HFF-Myc (cell line): ENCODE results near the gene SIKE1.
"Not testable (repeated sequence)": the region's sequence is repeated elsewhere in the genome, so short reads cannot be mapped to it uniquely, and the experiment has no call there.

Source experiments
- DNase-seq: peaks from one replicate; pipeline ENCODE4 v3.0.0-alpha.2; 2011; ENCODE audit warnings: low read depth; ENCODE audit errors: extremely low read depth
- H3K4me3 ChIP-seq: replicated peaks from 2 replicates; pipeline ENCODE4 v1.5.1; 2011; ENCODE audit warnings: low read depth, mild to moderate bottlenecking, control low read depth, low read length
- TF ChIP-seq, protein P1 (sequence below): IDR thresholded peaks from 2 replicates; pipeline ENCODE4 v1.5.1; 2012; ENCODE audit warnings: mild to moderate bottlenecking, low read depth, low read length, control low read depth; ENCODE audit errors: missing control alignments

SIKE1 gene

DNA sequence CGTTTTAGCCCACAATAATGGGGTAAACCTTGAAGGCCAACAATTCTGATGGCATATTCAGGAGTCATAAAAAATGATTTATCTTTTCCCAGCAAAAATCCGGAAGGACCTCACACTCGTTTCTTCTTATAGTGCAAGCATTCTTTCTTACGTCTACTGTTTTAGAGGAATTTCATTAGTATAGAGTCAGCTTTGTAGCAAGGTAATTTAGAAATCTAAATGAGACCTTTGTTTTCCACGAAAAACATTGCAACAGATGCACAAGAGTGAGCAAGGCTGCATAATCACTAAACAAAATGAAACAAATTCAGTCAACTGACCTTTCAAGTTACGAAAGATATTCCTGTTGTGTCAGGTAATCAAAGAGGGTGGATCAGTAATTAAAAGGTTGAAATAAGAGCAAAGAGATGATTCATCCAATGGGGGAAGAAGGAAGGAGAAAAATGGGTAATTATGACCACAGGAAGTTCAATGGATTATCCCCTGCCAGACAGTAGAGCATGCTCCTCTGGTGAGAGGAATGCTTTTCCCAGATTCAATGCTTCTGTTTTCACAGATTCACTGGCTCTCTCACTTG lies 22.1 kb downstream of the SIKE1 start:
- H3K4me3 ChIP-seq, result peak overlapping the region; percentile 98
- peak; percentile 6 for DNase-seq
- TF ChIP-seq, protein P1, sequence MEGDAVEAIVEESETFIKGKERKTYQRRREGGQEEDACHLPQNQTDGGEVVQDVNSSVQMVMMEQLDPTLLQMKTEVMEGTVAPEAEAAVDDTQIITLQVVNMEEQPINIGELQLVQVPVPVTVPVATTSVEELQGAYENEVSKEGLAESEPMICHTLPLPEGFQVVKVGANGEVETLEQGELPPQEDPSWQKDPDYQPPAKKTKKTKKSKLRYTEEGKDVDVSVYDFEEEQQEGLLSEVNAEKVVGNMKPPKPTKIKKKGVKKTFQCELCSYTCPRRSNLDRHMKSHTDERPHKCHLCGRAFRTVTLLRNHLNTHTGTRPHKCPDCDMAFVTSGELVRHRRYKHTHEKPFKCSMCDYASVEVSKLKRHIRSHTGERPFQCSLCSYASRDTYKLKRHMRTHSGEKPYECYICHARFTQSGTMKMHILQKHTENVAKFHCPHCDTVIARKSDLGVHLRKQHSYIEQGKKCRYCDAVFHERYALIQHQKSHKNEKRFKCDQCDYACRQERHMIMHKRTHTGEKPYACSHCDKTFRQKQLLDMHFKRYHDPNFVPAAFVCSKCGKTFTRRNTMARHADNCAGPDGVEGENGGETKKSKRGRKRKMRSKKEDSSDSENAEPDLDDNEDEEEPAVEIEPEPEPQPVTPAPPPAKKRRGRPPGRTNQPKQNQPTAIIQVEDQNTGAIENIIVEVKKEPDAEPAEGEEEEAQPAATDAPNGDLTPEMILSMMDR, result no peak

DNA sequence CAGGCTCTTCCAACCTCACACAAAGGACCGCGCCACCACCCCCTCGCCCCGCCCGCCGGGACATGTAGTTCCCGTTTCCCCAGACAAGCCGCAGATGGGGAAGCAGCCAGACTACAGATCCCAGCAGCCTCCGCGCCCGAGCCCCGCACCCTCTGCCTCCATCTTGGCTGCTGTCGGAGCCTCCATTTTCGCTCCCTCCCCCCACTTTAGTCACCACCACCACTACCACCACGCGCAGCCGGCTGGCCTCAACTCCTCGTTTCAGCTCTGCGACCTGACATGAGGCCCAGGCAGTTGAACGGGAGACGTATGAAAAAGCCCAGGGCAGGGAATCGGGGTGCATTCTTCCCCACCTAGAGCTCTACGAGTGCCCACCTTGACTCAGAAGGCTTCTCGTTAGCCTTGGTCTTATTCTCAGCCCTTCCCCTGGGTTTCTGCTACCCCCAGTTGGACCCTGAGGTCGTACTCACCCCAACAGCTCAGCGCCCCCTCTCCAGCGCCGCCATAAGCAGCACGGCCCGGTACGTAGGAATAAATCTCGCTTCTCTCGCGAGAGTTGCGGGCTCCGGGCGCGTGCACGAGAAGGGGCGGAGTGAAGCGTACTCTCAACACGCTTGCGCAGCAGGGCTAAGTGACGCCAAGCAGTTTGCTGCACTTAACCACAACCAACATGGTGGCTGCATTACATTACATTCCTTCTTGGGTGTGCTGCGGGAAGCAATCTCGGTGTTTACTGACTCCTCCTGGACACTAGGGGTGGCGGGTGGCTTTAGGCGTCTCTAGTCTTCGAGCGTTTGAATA lies 22.8 kb downstream of the SIKE1 start, which contains the start of gene CSDE1:
CSDE1 (minus strand) TSS at position 530 of the 801 bp plus-strand sequence. CDS start 18,094 bp downstream, outside the sequence.
- H3K4me3 ChIP-seq, result peak within 1 kb of the TSS; percentile 98
- DNase-seq, result peak; percentile 99
- TF ChIP-seq, protein P1, result peak; percentile 58

DNA sequence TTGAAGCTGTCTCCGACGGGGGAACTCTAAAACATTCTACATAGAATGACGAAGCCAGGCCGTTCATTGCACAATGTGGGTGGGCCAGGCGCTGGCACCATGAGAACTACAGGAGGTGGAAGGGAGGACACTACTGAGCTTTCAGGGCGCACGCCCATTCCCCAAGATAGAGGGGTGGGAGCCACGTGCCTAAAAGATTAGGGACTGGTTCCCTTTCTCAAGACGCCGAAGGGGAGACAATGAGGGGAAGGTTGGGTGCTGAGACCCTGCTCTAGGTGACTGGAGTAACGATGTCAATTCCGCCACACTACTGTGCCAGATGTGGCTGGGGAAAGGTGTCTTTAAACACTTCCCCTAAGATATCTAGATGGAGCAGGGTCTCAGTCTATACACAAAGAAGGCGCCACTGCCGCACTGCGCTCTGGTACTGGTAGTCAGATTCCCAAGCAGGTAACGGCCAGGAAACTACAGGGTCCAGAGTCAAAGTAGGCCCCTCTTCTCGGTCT lies 23.5 kb downstream of the SIKE1 start:
- no peak for DNase-seq
- peak overlapping the region; percentile 98 for H3K4me3 ChIP-seq
- TF ChIP-seq, protein P1, result no peak

DNA sequence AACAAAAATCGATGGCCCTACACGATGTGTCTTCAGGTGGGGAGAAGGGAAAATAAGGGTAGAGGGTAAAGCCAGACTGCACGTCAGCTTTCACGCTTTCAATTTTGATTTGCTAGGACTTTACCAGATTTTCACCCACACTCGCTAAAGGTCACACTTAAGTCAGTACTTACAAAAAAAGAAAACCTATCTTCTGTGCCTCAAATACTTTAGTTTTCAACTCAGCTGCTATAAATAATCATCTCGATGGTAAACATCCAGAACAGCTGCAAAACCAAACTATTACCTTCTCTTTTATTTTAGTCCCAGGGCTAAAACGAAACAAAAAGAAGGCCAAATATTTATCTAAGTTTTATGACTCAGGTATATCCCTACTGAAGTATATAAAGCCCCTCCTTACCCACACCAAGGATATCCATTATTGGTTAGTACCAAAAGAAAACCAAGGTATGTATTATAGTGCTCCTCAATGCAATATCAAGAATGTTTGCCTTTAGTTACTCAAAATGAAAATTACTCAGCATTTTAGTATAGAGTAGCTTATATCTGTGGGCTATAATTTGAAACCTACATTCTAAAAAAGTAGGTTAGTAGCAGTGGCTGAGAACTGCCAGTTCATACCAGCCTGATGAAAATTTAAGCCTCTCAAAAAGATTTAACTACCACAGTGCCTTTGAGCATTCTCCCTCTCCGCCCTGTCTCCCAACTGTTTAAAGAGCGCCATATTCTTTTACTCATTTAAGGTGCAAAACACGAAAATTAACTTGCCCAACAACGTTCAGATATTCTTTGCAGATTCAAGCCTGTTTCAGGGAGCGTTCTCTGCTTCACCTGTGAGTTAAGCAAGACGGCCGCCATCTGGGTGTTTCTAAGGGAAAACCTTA lies 24.2 kb downstream of the SIKE1 start:
- DNase-seq, result no peak
- TF ChIP-seq, protein P1, result no peak
- peak overlapping the region; percentile 98 for H3K4me3 ChIP-seq

DNA sequence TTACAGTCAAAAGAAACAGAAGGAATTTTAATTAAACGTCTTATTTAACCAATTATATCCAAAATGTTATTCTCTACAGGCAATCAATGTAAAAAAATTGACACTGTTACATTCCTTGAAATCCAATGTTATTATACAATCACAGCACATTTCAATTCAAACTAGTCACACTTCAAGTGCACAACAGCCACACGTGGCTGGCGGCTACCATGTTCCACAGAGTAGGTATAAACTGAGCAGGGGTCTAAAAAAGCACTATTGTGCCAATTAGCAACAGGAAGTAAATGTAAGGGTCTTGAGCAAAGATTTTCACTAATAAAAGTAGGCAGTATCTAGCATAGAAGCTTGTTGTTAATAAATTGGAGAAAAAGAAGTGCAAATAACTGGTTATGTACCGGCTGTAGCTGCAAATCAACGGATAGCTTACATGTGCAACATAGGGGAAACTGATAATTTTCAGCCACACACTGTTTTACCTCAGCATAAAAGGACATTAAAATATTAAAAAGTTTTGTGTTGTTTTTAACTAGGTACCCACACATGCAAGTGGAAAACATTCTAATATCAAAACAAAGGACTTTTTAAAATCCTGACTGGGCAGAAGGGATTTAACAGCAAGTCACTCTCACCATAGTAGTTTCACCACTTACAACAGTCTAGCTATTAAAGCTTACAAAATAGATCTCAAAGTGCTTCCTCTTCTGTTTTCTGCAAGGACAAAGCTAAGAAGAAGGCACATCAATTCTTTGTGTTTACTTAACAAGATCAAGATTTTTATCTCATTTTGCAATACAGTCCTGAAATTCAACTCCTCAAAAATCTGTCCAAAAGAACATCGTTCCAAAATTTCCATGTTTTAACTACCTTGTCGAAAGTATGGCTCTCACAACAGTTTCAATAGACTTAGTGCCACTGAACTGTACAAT lies 25.2 kb downstream of the SIKE1 start:
- DNase-seq, result no peak
- peak overlapping the region; percentile 98 for H3K4me3 ChIP-seq
- TF ChIP-seq, protein P1, result no peak

DNA sequence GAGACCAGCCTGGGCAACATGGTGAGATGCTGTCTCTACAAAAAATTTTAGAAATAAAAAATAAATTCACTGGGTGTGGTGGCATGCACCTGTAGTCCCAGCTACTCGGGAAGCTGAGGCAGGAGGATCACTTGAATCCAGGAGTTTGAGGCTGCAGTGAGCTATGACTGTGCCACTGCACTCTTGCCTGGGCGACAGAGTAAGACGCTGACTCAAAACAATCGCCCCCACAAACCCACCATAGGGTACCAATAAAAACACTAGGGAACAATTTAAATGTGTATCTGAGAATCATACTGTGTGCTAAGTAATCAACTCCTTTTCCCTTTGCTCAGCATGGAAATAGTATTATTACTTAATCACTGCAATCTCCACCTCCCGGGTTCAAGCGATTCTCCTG lies 26.8 kb downstream of the SIKE1 start:
- H3K4me3 ChIP-seq, result not testable (repeated sequence)

More for the DNA sequence above, 26.8 kb downstream of the SIKE1 start:
- not testable (repeated sequence) for DNase-seq
